ENCODE results near the gene ABHD17A.

The ABHD17A gene

GRCh38 chr19:1830978-1831377 lies 54.3 kb downstream of the ABHD17A start:
- Histone ChIP-seq H3K4me1 (ENCODE audit: control insufficient read depth, low read length) (no peaks in the 10 kb centered on the region), H4K20me1 (ENCODE audit: control insufficient read depth, insufficient read depth, low read depth, low read length) (peaks cover 5% of the 10 kb centered on the region), H3K4me2 (ENCODE audit: low read length) (no peak overlapping the region), H3K27me3 (ENCODE audit: control insufficient read depth, low read length) (no peaks in the 10 kb centered on the region), H3F3A (ENCODE audit: control insufficient read depth, insufficient read depth) (no peaks in the 10 kb centered on the region; the same call in 1 of the 2 replicates), H3K27ac (ENCODE audit: low read depth, low read length) (no peak overlapping the region), H3K9me3 (ENCODE audit: control insufficient read depth, insufficient read depth, low read length) (no peaks in the 10 kb centered on the region), H3K79me2 (ENCODE audit: control insufficient read depth, low read length) (peaks cover 71% of the 10 kb centered on the region), H3K4me3 (ENCODE audit: low read length) (no peak overlapping the region), H3K9me2 (replicated peaks; ENCODE audit: control insufficient read depth, low read length) (no peaks in the 10 kb centered on the region), H3K36me3 (ENCODE audit: control insufficient read depth, low read length) (peaks cover 34% of the 10 kb centered on the region)
- TF ChIP-seq CTCF (IDR thresholded peaks at IDR 0.05; ENCODE audit: low read depth, low read length, poor library complexity, severe bottlenecking) (no peak), EZH2phosphoT487 (IDR thresholded peaks at IDR 0.05; ENCODE audit: borderline replicate concordance, low read length) (no peak)

DNA sequence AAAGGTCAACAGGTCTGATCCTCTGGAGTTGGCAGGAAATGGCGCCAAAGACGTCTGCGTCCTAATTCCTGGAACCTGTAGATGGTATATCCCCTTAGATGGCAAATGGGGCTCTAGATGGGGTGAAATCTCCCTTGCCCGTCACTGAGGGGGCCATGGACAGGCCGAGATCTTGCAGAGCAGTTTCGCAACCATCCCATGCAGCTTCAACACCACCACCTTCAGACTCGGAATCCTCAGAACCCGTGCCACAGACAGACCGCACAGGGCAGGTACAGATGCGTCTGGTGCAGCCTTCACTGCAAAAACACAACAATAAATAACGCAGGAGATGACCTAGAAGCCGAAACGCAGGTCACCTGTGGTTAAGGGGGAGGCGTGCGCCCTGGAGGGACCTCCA lies 54.7 kb downstream of the ABHD17A start:
- Histone ChIP-seq H4K20me1 (ENCODE audit: control insufficient read depth, insufficient read depth, low read depth, low read length) (peaks cover 5% of the 10 kb centered on the region), H3K9me3 (ENCODE audit: control insufficient read depth, insufficient read depth, low read length) (no peaks in the 10 kb centered on the region), H3K36me3 (ENCODE audit: control insufficient read depth, low read length) (peaks cover 38% of the 10 kb centered on the region), H3K4me1 (ENCODE audit: control insufficient read depth, low read length) (no peaks in the 10 kb centered on the region), H3K4me3 (ENCODE audit: low read length) (no peak overlapping the region), H3K27ac (ENCODE audit: low read depth, low read length) (no peak overlapping the region), H3K9me2 (replicated peaks; ENCODE audit: control insufficient read depth, low read length) (no peaks in the 10 kb centered on the region), H3K79me2 (ENCODE audit: control insufficient read depth, low read length) (peaks cover 70% of the 10 kb centered on the region), H3F3A (ENCODE audit: control insufficient read depth, insufficient read depth) (no peaks in the 10 kb centered on the region; the same call in 1 of the 2 replicates), H3K4me2 (ENCODE audit: low read length) (no peak overlapping the region), H3K27me3 (ENCODE audit: control insufficient read depth, low read length) (no peaks in the 10 kb centered on the region)
- no peak for TF ChIP-seq CTCF (IDR thresholded peaks at IDR 0.05; ENCODE audit: low read depth, low read length, poor library complexity, severe bottlenecking)
- TF ChIP-seq EZH2phosphoT487 (IDR thresholded peaks at IDR 0.05; ENCODE audit: borderline replicate concordance, low read length), result no peak

- peaks cover 37% of the 10 kb centered on the region for H3K36me3 ChIP-seq (ENCODE audit: control insufficient read depth, low read length)
- no peaks in the 10 kb centered on the region; the same call in 1 of the 2 replicates for H3F3A ChIP-seq (ENCODE audit: control insufficient read depth, insufficient read depth)
- peaks cover 3% of the 10 kb centered on the region for H4K20me1 ChIP-seq (ENCODE audit: control insufficient read depth, insufficient read depth, low read depth, low read length)
- H3K79me2 ChIP-seq (ENCODE audit: control insufficient read depth, low read length), result peaks cover 64% of the 10 kb centered on the region
- no peaks in the 10 kb centered on the region for H3K27me3 ChIP-seq (ENCODE audit: control insufficient read depth, low read length)
- no peak overlapping the region for H3K4me3 ChIP-seq (ENCODE audit: low read length)
- no peak overlapping the region for H3K4me2 ChIP-seq (ENCODE audit: low read length)
- TF ChIP-seq EZH2phosphoT487 (IDR thresholded peaks at IDR 0.05; ENCODE audit: borderline replicate concordance, low read length), result no peak
- no peak for TF ChIP-seq CTCF (IDR thresholded peaks at IDR 0.05; ENCODE audit: low read depth, low read length, poor library complexity, severe bottlenecking)
- no peaks in the 10 kb centered on the region for H3K9me2 ChIP-seq (replicated peaks; ENCODE audit: control insufficient read depth, low read length)
- no peak overlapping the region for H3K27ac ChIP-seq (ENCODE audit: low read depth, low read length)
- no peaks in the 10 kb centered on the region for H3K4me1 ChIP-seq (ENCODE audit: control insufficient read depth, low read length)
- H3K9me3 ChIP-seq (ENCODE audit: control insufficient read depth, insufficient read depth, low read length), result no peaks in the 10 kb centered on the region
Measured at GRCh38 chr19:1829958-1830357, 55.3 kb downstream of the ABHD17A start.

All from DOHH2 (cell line).